Stimulated activated naive CD8-positive, alpha-beta T cell treated with anti-CD3 and anti-CD28 coated beads, Interleukin-15, amount 100 ng/mL, for 72 hours (primary cell): ENCODE measurements around the gene RAPGEF6.
"Not testable (repeated sequence)": the region's sequence is repeated elsewhere in the genome, so short reads cannot be mapped to it uniquely, and the experiment has no call there.

Experiments
- ATAC-seq: fragments of 150-1000 bp; cut with Tn5 transposase; 2 replicates; pipeline ENCODE4 v1.10.0; 2021; ENCODE audit warnings: mild to moderate bottlenecking, moderate library complexity
- DNase-seq, 2 donors: peaks; one replicate each; pipeline ENCODE4 v3.0.0; 2021 to 2022
- H3K27ac Mint-ChIP-seq, 2 donors: one replicate each; pipeline ENCODE4 v1.8.0; 2022; ENCODE audit warnings: mild to moderate bottlenecking in 2 of 2, mixed read lengths in 2 of 2, moderate library complexity in 2 of 2
- H3K27me3 Mint-ChIP-seq: one replicate; pipeline ENCODE4 v1.8.0; 2022; ENCODE audit warnings: mixed read lengths
- H3K4me1 Mint-ChIP-seq: one replicate; pipeline ENCODE4 v1.8.0; 2022; ENCODE audit warnings: mild to moderate bottlenecking, mixed read lengths
- H3K4me3 Mint-ChIP-seq, 2 donors: one replicate each; pipeline ENCODE4 v1.8.0; 2022; ENCODE audit warnings: mild to moderate bottlenecking in 2 of 2, mixed read lengths in 2 of 2, moderate library complexity in 1 of 2
- H3K9me3 Mint-ChIP-seq, 2 donors: one replicate each; pipeline ENCODE4 v1.8.0; 2022; ENCODE audit warnings: mixed read lengths in 2 of 2

The RAPGEF6 gene

GRCh38 chr5:131595088-131596033 is 39.7 kb downstream of the RAPGEF6 start:
- Mint-ChIP-seq H3K27ac (peak overlapping the region in 1 of 2 donors; percentile 59), H3K4me3 (peak overlapping the region; percentile 58 to 63), H3K27me3 (no peaks in the 10 kb centered on the region), H3K4me1 (peaks cover 50% of the 10 kb centered on the region), H3K9me3 (no peaks in the 10 kb centered on the region)
- DNase-seq (no peak), ATAC-seq (peak; percentile 88)

DNA sequence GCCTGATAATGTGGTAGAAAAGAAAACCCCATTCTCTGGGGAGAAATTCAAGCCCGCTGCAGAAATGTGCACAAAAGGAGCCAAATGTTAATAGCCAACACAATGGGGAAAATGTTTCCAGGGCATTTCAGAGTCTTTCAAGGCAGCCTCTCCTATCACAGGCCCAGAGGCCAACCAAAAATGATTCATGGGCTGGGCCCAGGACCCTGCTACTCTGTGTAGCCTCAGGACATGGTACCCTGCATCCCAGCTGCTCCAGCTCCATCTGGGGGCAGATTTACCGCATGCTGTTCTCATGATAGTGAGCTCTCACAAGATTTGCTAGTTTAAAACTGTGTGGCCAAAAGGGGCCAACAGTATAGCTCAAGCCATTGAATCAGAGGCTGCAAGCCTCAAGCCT is 41.1 kb downstream of the RAPGEF6 start:
- no peak for DNase-seq
- no peak overlapping the region for H3K4me3 Mint-ChIP-seq
- H3K27ac Mint-ChIP-seq = no peak overlapping the region

DNA sequence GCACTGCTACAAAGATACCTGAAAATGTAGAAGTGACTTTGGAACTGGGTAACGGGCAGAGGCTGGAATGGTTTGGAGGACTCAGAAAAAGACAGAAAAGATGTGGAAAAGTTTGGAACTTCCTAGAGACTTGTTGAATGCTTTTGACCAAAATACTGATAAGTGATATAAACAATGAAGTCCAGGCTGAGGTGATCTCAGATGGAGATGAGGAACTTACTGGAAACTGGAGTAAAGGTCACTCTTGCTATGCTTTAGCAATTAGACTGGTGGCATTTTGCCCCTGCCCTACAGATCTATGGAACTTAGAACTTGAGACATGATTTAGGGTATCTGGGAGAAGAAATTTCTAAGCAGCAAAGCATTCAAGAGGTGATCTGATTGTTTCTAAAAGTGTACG is 41.6 kb downstream of the RAPGEF6 start:
- not testable (repeated sequence) for H3K9me3 Mint-ChIP-seq, DNase-seq, H3K27me3 Mint-ChIP-seq, H3K4me3 Mint-ChIP-seq, ATAC-seq, H3K27ac Mint-ChIP-seq
- peaks cover 49% of the 10 kb centered on the region for H3K4me1 Mint-ChIP-seq

More for the DNA sequence above, 41.1 kb downstream of the RAPGEF6 start:
- no peak for ATAC-seq
- Mint-ChIP-seq H3K4me1 (peaks cover 52% of the 10 kb centered on the region), H3K9me3 (no peaks in the 10 kb centered on the region), H3K27me3 (no peaks in the 10 kb centered on the region)

DNA sequence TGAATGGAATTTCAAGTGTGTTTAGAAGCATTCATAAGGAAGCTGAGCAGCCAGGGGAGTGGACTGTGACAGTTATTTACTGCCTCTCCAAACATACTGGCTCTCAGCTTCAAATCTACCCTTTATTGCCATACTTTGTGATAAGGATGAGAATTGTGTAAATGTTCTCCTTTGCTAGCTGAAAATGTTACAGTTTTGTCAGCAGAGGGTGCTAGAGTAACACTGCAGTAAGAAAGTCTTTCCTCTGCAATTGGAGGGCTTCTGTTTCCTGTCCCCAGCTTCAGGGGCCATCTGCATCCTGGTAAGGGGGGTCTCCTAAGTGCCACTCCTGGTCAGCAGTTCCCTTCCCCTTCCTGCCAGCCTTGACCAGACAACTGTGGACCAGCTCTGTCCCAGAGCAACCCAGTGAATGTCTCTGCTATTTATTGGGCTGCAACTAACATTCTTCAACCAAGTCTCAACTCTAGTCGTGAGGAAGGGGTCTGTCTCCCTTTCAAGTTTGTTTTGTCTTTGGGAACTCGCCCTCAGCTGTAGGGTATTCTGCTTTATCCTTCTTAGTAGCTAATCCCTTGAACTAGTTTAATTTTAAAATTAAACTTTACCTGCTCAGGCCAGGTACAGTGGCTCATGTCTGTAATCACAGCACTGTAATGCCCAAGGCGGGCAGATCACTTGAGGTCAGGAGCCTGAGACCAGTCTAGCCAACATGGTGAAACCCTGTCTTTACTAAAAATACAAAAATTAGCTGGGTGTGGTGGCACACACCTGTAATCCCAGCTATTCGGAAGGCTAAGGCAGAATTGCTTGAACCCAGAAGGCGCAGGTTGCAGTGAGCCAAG is 45.3 kb downstream of the RAPGEF6 start:
- DNase-seq (peak in 1 of 2 donors; percentile 30), ATAC-seq (peak; percentile 58)
- Mint-ChIP-seq H3K27me3 (no peaks in the 10 kb centered on the region), H3K27ac (no peak overlapping the region), H3K4me1 (peaks cover 46% of the 10 kb centered on the region), H3K9me3 (no peaks in the 10 kb centered on the region), H3K4me3 (no peak overlapping the region)

DNA sequence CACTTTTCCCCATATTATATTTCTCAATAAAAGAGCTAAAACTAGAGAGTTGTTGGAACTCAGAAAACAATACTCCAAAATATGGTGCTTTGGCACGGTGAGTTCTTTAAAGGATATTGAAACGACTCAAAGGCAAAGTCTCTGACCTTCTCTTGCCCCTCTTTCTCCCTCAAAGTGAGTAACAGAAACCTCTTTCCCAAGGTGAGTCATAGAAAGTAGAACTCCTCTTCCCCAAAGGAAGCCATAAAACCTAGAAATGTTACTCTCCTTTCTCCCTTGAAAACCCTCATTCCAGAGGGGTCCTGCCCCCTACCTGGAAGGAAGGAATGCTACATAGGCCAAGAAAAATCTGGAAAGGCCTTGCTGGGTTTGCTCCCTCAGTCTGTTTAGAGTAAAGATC is 47.5 kb downstream of the RAPGEF6 start:
- H3K4me3 Mint-ChIP-seq = no peak overlapping the region
- H3K27ac Mint-ChIP-seq = no peak overlapping the region
- peaks cover 44% of the 10 kb centered on the region for H3K4me1 Mint-ChIP-seq
- no peaks in the 10 kb centered on the region for H3K27me3 Mint-ChIP-seq
- DNase-seq (no peak), ATAC-seq (no peak)
- H3K9me3 Mint-ChIP-seq = no peaks in the 10 kb centered on the region

- H3K4me3 Mint-ChIP-seq = no peak overlapping the region
- H3K9me3 Mint-ChIP-seq = peaks cover 21 to 27% of the 10 kb centered on the region in 2 donors
- H3K27ac Mint-ChIP-seq = peak overlapping the region in 1 of 2 donors; percentile 77
- no peak for DNase-seq
- H3K4me1 Mint-ChIP-seq = peaks cover 43% of the 10 kb centered on the region
- ATAC-seq = no peak
- H3K27me3 Mint-ChIP-seq = no peaks in the 10 kb centered on the region
These were observed 53.3 kb downstream of the RAPGEF6 start for GRCh38 chr5:131581702-131582101.

GRCh38 chr5:131579917-131580671 is 54.9 kb downstream of the RAPGEF6 start:
- DNase-seq (no peak), ATAC-seq (no peak)
- no peaks in the 10 kb centered on the region for H3K27me3 Mint-ChIP-seq
- peak overlapping the region in 1 of 2 donors; percentile 69 for H3K27ac Mint-ChIP-seq
- H3K4me3 Mint-ChIP-seq = no peak overlapping the region
- peaks cover 21 to 27% of the 10 kb centered on the region in 2 donors for H3K9me3 Mint-ChIP-seq
- peaks cover 33% of the 10 kb centered on the region for H3K4me1 Mint-ChIP-seq

GRCh38 chr5:131575660-131576227 is 59.3 kb downstream of the RAPGEF6 start:
- ATAC-seq = no peak
- peaks cover 18% of the 10 kb centered on the region for H3K4me1 Mint-ChIP-seq
- H3K4me3 Mint-ChIP-seq = no peak overlapping the region
- no peaks in the 10 kb centered on the region for H3K27me3 Mint-ChIP-seq
- peaks cover 26 to 30% of the 10 kb centered on the region in 2 donors for H3K9me3 Mint-ChIP-seq
- no peak for DNase-seq
- H3K27ac Mint-ChIP-seq = no peak overlapping the region

DNA sequence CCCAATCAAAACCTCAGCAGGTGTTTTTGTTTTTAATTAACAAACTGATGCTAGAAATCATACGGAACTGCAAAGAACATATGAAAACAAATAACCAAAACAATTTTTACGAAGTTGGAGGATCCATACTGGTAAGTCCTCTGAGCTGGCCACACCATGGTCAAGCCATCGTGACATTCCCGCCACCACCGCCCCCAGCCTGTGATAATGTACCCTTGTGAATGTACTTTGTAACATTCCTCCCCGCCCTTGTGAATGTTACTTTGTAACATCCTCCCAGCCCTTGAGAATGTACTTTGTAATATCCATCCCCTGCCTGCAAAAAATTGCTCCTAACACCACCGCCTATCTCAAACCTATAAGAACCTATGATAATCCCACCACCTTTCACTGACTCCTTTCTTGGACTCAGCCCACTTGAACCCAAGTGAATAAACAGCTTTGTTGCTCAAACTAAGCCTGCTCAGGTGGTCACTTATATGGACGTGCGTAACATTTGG is 63.3 kb downstream of the RAPGEF6 start:
- Mint-ChIP-seq H3K27ac (no peak overlapping the region), H3K27me3 (no peaks in the 10 kb centered on the region), H3K9me3 (peaks cover 12 to 17% of the 10 kb centered on the region in 2 donors), H3K4me3 (no peak overlapping the region), H3K4me1 (peaks cover 31% of the 10 kb centered on the region)
- ATAC-seq = no peak
- no peak for DNase-seq

GRCh38 chr5:131570757-131571156 is 64.3 kb downstream of the RAPGEF6 start:
- Mint-ChIP-seq H3K27me3 (no peaks in the 10 kb centered on the region), H3K4me3 (no peak overlapping the region), H3K4me1 (peaks cover 33% of the 10 kb centered on the region), H3K27ac (no peak overlapping the region), H3K9me3 (peaks cover 12 to 17% of the 10 kb centered on the region in 2 donors)
- no peak for ATAC-seq
- DNase-seq = no peak

DNA sequence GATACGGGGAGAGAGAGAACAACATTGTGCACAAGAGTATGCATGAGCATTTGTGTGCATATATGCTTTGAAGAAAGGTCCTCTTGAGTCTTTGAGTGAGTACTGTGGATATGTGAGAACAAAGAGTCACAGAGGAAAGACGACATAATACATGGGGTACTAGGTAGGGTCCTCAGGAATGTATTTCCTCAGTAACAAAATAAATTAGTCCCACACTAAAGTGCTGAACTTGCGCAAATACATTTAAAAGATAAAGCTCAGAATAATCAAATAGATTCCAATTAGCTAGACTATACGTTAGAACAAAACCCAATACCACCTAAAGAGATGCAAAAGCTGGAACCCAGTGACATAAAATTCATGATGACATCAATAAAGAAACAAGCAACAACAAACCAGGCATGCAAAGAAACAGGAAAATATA is 70.8 kb downstream of the RAPGEF6 start:
- H3K4me3 Mint-ChIP-seq = no peak overlapping the region
- ATAC-seq (no peak), DNase-seq (no peak)
- H3K27ac Mint-ChIP-seq = no peak overlapping the region
- peaks cover 38% of the 10 kb centered on the region for H3K4me1 Mint-ChIP-seq
- no peaks in the 10 kb centered on the region for H3K9me3 Mint-ChIP-seq
- H3K27me3 Mint-ChIP-seq = no peaks in the 10 kb centered on the region

GRCh38 chr5:131563434-131564228 is 71.4 kb downstream of the RAPGEF6 start:
- DNase-seq (no peak), ATAC-seq (no peak)
- H3K9me3 Mint-ChIP-seq = no peaks in the 10 kb centered on the region
- H3K27me3 Mint-ChIP-seq = no peaks in the 10 kb centered on the region
- no peak overlapping the region for H3K4me3 Mint-ChIP-seq
- peaks cover 38% of the 10 kb centered on the region for H3K4me1 Mint-ChIP-seq
- H3K27ac Mint-ChIP-seq = no peak overlapping the region

- no peak for ATAC-seq
- Mint-ChIP-seq H3K27ac (peak overlapping the region in 1 of 2 donors; percentile 0), H3K27me3 (no peaks in the 10 kb centered on the region), H3K4me3 (no peak overlapping the region), H3K4me1 (peaks cover 59% of the 10 kb centered on the region), H3K9me3 (no peaks in the 10 kb centered on the region)
- no peak for DNase-seq
These were observed 84.4 kb downstream of the RAPGEF6 start for GRCh38 chr5:131550606-131551005.

GRCh38 chr5:131548176-131548575 is 86.9 kb downstream of the RAPGEF6 start:
- peak overlapping the region; percentile 97 to 98 for H3K27ac Mint-ChIP-seq
- peaks cover 75% of the 10 kb centered on the region for H3K4me1 Mint-ChIP-seq
- DNase-seq = no peak
- peak; percentile 98 for ATAC-seq
- H3K27me3 Mint-ChIP-seq = no peaks in the 10 kb centered on the region
- no peaks in the 10 kb centered on the region for H3K9me3 Mint-ChIP-seq
- H3K4me3 Mint-ChIP-seq = peak overlapping the region; percentile 80 to 92
